Astrocyte (in vitro differentiated cells and primary cell): ENCODE measurements around the gene UGT1A9. TPM values are rescaled to one million over a fixed set of nuclear protein-coding genes. Genes with fewer than 3 reads are reported as not detected.

ENCODE experiments used
- DNase-seq: peaks from one replicate; pipeline ENCODE4 v3.0.0-alpha.2; 2010; ENCODE audit warnings: low read depth
- FAIRE-seq: peaks from 2 replicates; lab custom pipeline; 2011; peaks lifted over from hg19 to GRCh38; lab: Jason Lieb, UNC
- H2AFZ ChIP-seq: 2 replicates; pipeline ENCODE4 v1.6.0; 2012; ENCODE audit warnings: low read depth, low read length, inconsistent platforms
- H3K27ac ChIP-seq: 2 replicates; pipeline ENCODE4 v1.5.1; 2011; ENCODE audit warnings: low read depth, low read length, inconsistent platforms
- H3K27me3 ChIP-seq: 2 replicates; pipeline ENCODE4 v1.6.0; 2011; ENCODE audit warnings: low read length, inconsistent platforms; ENCODE audit not compliant: insufficient read depth
- H3K36me3 ChIP-seq: 2 replicates; pipeline ENCODE4 v1.5.1; 2011; ENCODE audit warnings: low read length, inconsistent platforms; ENCODE audit not compliant: insufficient read depth
- H3K4me1 ChIP-seq: 2 replicates; pipeline ENCODE4 v1.5.1; 2011; ENCODE audit warnings: low read length, inconsistent platforms; ENCODE audit not compliant: insufficient read depth
- H3K4me2 ChIP-seq: 2 replicates; pipeline ENCODE4 v1.6.0; 2012; ENCODE audit warnings: low read length, inconsistent platforms
- H3K4me3 ChIP-seq: 2 replicates; pipeline ENCODE4 v1.5.1; 2011; ENCODE audit warnings: low read depth, mild to moderate bottlenecking, low read length, inconsistent platforms; ENCODE audit not compliant: insufficient read depth
- H3K79me2 ChIP-seq: 2 replicates; pipeline ENCODE4 v1.6.0; 2012; ENCODE audit warnings: mild to moderate bottlenecking, low read length, inconsistent platforms; ENCODE audit not compliant: insufficient read depth
- H3K9ac ChIP-seq: 2 replicates; pipeline ENCODE4 v1.6.0; 2012; ENCODE audit warnings: mild to moderate bottlenecking, low read length, inconsistent platforms
- H3K9me3 ChIP-seq: 2 replicates; pipeline ENCODE4 v1.5.1; 2012; ENCODE audit warnings: low read depth, mild to moderate bottlenecking, low read length, inconsistent platforms; ENCODE audit not compliant: insufficient read depth
- H4K20me1 ChIP-seq: 2 replicates; pipeline ENCODE4 v1.6.0; 2012; ENCODE audit warnings: low read length, inconsistent platforms; ENCODE audit not compliant: insufficient read depth
- H3K27ac Mint-ChIP-seq: one replicate; pipeline ENCODE4 v1.8.0; 2021; ENCODE audit warnings: mild to moderate bottlenecking, mixed read lengths; ENCODE audit not compliant: unreplicated experiment
- H3K27me3 Mint-ChIP-seq: one replicate; pipeline ENCODE4 v1.8.0; 2021; ENCODE audit warnings: low read depth, mixed read lengths; ENCODE audit not compliant: unreplicated experiment
- H3K36me3 Mint-ChIP-seq: one replicate; pipeline ENCODE4 v1.8.0; 2021; ENCODE audit warnings: low read depth, mixed read lengths; ENCODE audit not compliant: unreplicated experiment
- H3K4me1 Mint-ChIP-seq: one replicate; pipeline ENCODE4 v1.8.0; 2021; ENCODE audit warnings: low read depth, mixed read lengths; ENCODE audit not compliant: unreplicated experiment
- H3K4me3 Mint-ChIP-seq: one replicate; pipeline ENCODE4 v1.8.0; 2021; ENCODE audit warnings: mild to moderate bottlenecking, moderate library complexity, mixed read lengths; ENCODE audit not compliant: unreplicated experiment
- H3K9me3 Mint-ChIP-seq: one replicate; pipeline ENCODE4 v1.8.0; 2021; ENCODE audit warnings: mild to moderate bottlenecking, mixed read lengths; ENCODE audit not compliant: unreplicated experiment
- CTCF ChIP-seq: IDR thresholded peaks from 2 replicates; pipeline ENCODE4 v1.5.1; 2011; ENCODE audit warnings: low read depth, mild to moderate bottlenecking, inconsistent platforms, low read length, moderate library complexity; ENCODE audit not compliant: insufficient read depth
- EZH2 ChIP-seq: IDR thresholded peaks from 2 replicates; pipeline ENCODE4 v1.6.1; 2012; ENCODE audit warnings: mild to moderate bottlenecking, low read length, inconsistent platforms; ENCODE audit not compliant: insufficient read depth
- total RNA-seq: library from RNA; stranded (reverse); gene quantifications from 2 replicates; pipeline ENCODE4 v1.2.1, GENCODE V29; 2021

The UGT1A9 gene
- total RNA-seq, 1 donor from 2014 or later, result not detected

DNA sequence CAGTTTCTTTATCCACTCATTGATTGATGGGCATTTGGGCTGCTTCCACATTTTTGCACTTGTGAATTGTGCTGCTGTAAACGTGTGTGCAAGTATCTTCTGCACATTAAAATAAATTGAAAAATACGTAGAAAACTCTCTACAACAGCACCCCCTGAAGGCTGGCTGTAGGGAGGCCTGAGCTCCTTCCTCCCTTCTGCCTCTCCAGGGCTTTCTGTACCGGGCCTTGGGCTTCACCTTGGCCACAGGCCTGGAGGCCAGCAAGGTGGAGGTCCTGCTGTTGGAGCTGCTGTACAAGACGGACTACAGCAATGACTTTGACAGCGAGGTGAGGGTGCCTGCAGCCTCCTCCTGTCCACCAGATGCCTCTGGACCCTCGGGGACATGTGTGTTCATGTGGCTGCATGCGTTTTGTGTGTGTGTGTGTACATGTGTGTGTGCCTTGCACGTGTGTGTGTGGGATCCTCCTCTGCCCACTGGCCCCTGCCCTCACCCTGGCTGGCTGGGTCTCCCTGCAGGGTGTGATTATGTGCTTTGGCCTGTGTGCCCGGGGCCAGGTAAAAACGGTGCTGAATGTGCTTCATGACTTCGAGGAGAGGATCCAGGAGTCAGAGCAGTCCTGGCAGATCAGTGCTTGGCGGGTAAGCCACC lies 135.6 kb downstream of the UGT1A9 start:
- H3K4me1 Mint-ChIP-seq, result no peaks in the 10 kb centered on the region
- FAIRE-seq (no peak), DNase-seq (no peak)
- no peaks in the 10 kb centered on the region for H3K9me3 Mint-ChIP-seq
- Histone ChIP-seq H4K20me1 (no peaks in the 10 kb centered on the region), H3K4me2 (no peak overlapping the region), H3K79me2 (no peaks in the 10 kb centered on the region), H3K36me3 (no peaks in the 10 kb centered on the region), H3K27ac (no peak overlapping the region), H3K4me1 (no peaks in the 10 kb centered on the region), H3K27me3 (peaks cover 8% of the 10 kb centered on the region), H3K4me3 (no peak overlapping the region), H3K9me3 (no peaks in the 10 kb centered on the region), H3K9ac (no peak overlapping the region), H2AFZ (no peak overlapping the region)
- H3K36me3 Mint-ChIP-seq, result no peaks in the 10 kb centered on the region
- no peak overlapping the region for H3K27ac Mint-ChIP-seq
- H3K4me3 Mint-ChIP-seq, result no peak overlapping the region
- TF ChIP-seq EZH2, result no peak
- no peak for TF ChIP-seq CTCF
- peaks cover 50% of the 10 kb centered on the region for H3K27me3 Mint-ChIP-seq

- Histone ChIP-seq H3K9ac (no peak overlapping the region), H3K4me1 (no peaks in the 10 kb centered on the region), H3K36me3 (no peaks in the 10 kb centered on the region), H3K4me3 (no peak overlapping the region), H3K27me3 (peaks cover 8% of the 10 kb centered on the region), H3K9me3 (no peaks in the 10 kb centered on the region), H2AFZ (no peak overlapping the region), H3K4me2 (no peak overlapping the region), H3K79me2 (no peaks in the 10 kb centered on the region), H4K20me1 (no peaks in the 10 kb centered on the region), H3K27ac (no peak overlapping the region)
- Mint-ChIP-seq H3K4me1 (no peaks in the 10 kb centered on the region), H3K9me3 (no peaks in the 10 kb centered on the region), H3K27me3 (peaks cover 46% of the 10 kb centered on the region), H3K27ac (no peak overlapping the region), H3K36me3 (no peaks in the 10 kb centered on the region), H3K4me3 (no peak overlapping the region)
- FAIRE-seq (no peak), DNase-seq (no peak)
- TF ChIP-seq CTCF (no peak), EZH2 (no peak)
Observed at GRCh38 chr2:233807966-233808935, 136.6 kb downstream of the UGT1A9 start.
